PFSK-1 (cell line): Measurements from ENCODE around the gene SNX10.

Experiments
- FOXP2 ChIP-seq: optimal IDR thresholded peaks from 2 replicates; pipeline ENCODE3; 2011; ENCODE audit warnings: borderline replicate concordance, control low read depth, inconsistent platforms; ENCODE audit not compliant: insufficient read depth; ENCODE audit errors: extremely low read length, extremely low read depth
- POLR2AphosphoS5 ChIP-seq: IDR thresholded peaks from 2 replicates; pipeline ENCODE4 v1.6.1; 2012; ENCODE audit warnings: low read depth, mild to moderate bottlenecking, control low read depth, low read length, moderate library complexity
- SIN3A ChIP-seq: IDR thresholded peaks from 2 replicates; pipeline ENCODE4 v1.6.1; 2012; ENCODE audit warnings: mild to moderate bottlenecking, low read length, moderate library complexity, borderline replicate concordance; ENCODE audit not compliant: insufficient read depth
- TAF1 ChIP-seq: IDR thresholded peaks from 2 replicates; pipeline ENCODE4 v1.6.1; 2012; ENCODE audit warnings: low read length, control low read depth, borderline replicate concordance; ENCODE audit not compliant: insufficient read depth
- TF ChIP-seq, protein P1 (sequence below), 2 experiments: IDR thresholded peaks; 2 replicates each; pipeline versions ENCODE4 v1.6.1 to v1.8.0; 2011 to 2012; ENCODE audit warnings: low read depth in 2 of 2, low read length in 2 of 2, control low read depth in 1 of 2, inconsistent platforms in 1 of 2, mild to moderate bottlenecking in 1 of 2, moderate library complexity in 1 of 2; ENCODE audit not compliant: insufficient read depth in 1 of 2

Gene SNX10

DNA sequence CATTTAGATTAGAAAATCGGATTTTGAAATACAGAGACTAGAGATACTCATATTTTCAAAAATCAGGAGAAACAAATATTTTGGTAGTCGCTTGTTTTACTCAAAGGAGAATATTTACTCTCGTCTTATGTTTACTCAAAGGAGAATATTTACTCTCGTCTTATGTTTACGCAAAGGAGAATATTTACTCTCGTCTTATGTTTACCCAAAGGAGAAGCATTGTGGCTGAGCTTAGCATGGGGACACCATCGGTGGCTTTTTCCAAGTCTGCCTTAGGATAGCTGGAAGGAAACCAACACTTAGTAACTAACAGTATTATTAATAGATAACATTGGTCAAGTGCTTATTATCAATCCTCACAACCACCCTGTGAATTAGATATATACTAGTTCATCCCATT is 71.8 kb downstream of the SNX10 start:
- TF ChIP-seq FOXP2 (no peak), TAF1 (no peak), POLR2AphosphoS5 (no peak), SIN3A (no peak)
- TF ChIP-seq, protein P1, sequence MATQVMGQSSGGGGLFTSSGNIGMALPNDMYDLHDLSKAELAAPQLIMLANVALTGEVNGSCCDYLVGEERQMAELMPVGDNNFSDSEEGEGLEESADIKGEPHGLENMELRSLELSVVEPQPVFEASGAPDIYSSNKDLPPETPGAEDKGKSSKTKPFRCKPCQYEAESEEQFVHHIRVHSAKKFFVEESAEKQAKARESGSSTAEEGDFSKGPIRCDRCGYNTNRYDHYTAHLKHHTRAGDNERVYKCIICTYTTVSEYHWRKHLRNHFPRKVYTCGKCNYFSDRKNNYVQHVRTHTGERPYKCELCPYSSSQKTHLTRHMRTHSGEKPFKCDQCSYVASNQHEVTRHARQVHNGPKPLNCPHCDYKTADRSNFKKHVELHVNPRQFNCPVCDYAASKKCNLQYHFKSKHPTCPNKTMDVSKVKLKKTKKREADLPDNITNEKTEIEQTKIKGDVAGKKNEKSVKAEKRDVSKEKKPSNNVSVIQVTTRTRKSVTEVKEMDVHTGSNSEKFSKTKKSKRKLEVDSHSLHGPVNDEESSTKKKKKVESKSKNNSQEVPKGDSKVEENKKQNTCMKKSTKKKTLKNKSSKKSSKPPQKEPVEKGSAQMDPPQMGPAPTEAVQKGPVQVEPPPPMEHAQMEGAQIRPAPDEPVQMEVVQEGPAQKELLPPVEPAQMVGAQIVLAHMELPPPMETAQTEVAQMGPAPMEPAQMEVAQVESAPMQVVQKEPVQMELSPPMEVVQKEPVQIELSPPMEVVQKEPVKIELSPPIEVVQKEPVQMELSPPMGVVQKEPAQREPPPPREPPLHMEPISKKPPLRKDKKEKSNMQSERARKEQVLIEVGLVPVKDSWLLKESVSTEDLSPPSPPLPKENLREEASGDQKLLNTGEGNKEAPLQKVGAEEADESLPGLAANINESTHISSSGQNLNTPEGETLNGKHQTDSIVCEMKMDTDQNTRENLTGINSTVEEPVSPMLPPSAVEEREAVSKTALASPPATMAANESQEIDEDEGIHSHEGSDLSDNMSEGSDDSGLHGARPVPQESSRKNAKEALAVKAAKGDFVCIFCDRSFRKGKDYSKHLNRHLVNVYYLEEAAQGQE (IDR thresholded peaks at IDR 0.05; ENCODE audit: insufficient read depth in 1 of 2, low read depth in 2 of 2, low read length in 2 of 2), result no peak

GRCh38 chr7:26365077-26365900 is 73.6 kb downstream of the SNX10 start:
- TF ChIP-seq FOXP2 (no peak), TAF1 (no peak), SIN3A (no peak)
- TF ChIP-seq, protein P1 (IDR thresholded peaks at IDR 0.05; ENCODE audit: insufficient read depth in 1 of 2, low read depth in 2 of 2, low read length in 2 of 2), result no peak

DNA sequence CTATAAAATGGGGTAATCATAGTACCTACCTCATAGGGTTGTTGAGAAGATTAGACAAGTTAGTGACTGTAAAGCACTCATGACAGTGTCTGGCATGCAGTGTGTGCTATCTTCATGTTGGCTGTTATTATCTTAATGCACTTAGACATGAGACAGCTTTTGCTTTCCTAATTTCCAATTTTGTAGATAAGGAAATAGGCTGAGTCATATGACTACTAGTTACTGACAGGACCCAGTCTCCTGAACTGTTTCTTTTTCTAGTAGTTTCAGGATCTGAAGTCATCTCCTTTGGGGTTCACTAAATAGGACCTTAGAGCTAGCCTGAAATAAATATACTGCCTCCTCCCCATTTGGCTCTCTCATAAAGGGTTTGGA is 74.2 kb downstream of the SNX10 start:
- no peak for TF ChIP-seq SIN3A
- TF ChIP-seq TAF1, result no peak
- TF ChIP-seq POLR2AphosphoS5, result no peak
- TF ChIP-seq FOXP2, result no peak

GRCh38 chr7:26367219-26367711 is 75.6 kb downstream of the SNX10 start:
- TF ChIP-seq SIN3A, result no peak

GRCh38 chr7:26368542-26368941 is 76.9 kb downstream of the SNX10 start:
- no peak for TF ChIP-seq SIN3A
- TF ChIP-seq FOXP2, result no peak
- TF ChIP-seq, protein P1 (IDR thresholded peaks at IDR 0.05; ENCODE audit: insufficient read depth in 1 of 2, low read depth in 2 of 2, low read length in 2 of 2), result no peak
- no peak for TF ChIP-seq TAF1
- no peak for TF ChIP-seq POLR2AphosphoS5

- TF ChIP-seq SIN3A (no peak), TAF1 (no peak), POLR2AphosphoS5 (no peak), FOXP2 (no peak)
- TF ChIP-seq, protein P1 (IDR thresholded peaks at IDR 0.05; ENCODE audit: insufficient read depth in 1 of 2, low read depth in 2 of 2, low read length in 2 of 2), result no peak
Observed at GRCh38 chr7:26369593-26369992, 77.9 kb downstream of the SNX10 start.
